H1 (cell line): ENCODE data around the gene CD68. TPM values are rescaled to one million over a fixed set of nuclear protein-coding genes. Genes with fewer than 3 reads are reported as not detected.

Source experiments
- BRCA1 ChIP-seq: IDR thresholded peaks from 2 replicates; pipeline ENCODE4 v1.6.1; 2012; ENCODE audit warnings: low read depth, low read length, improper control_type of control experiment
- CBX5 ChIP-seq: fragments of 300-800, 300-1000 bp; sonication (generic); IDR thresholded peaks from 2 replicates; pipeline ENCODE4 v1.7.1; 2016; ENCODE audit warnings: antibody characterized with exemption, low read length, low read depth
- CBX8 ChIP-seq: fragments of 300-800, 300-1000 bp; sonication (generic); IDR thresholded peaks from 2 replicates; pipeline ENCODE4 v1.7.1; 2016; ENCODE audit warnings: low read depth, low read length, borderline replicate concordance
- CEBPB ChIP-seq: IDR thresholded peaks from 2 replicates; pipeline ENCODE4 v1.6.1; 2012; ENCODE audit warnings: low read depth, low read length
- CHD1 ChIP-seq: IDR thresholded peaks from 2 replicates; pipeline ENCODE4 v1.6.1; 2012; ENCODE audit warnings: low read depth, low read length, improper control_type of control experiment
- CREB1 ChIP-seq: IDR thresholded peaks from 2 replicates; pipeline ENCODE4 v1.6.1; 2012; ENCODE audit warnings: inconsistent platforms
- CTBP2 ChIP-seq: IDR thresholded peaks from 2 replicates; pipeline ENCODE4 v1.7.0; 2011; ENCODE audit warnings: borderline replicate concordance, mild to moderate bottlenecking, moderate library complexity, mixed read lengths, low read length; ENCODE audit not compliant: insufficient read depth, insufficient read length
- EP300 ChIP-seq, 2 experiments: IDR thresholded peaks; 1 replicate in 1 of 2; 2 replicates in 1 of 2; pipeline ENCODE4 v1.6.1; 2011 to 2012; ENCODE audit warnings: low read depth in 2 of 2, low read length in 2 of 2, mild to moderate bottlenecking in 2 of 2, borderline replicate concordance in 1 of 2, inconsistent platforms in 1 of 2, moderate library complexity in 1 of 2
- EZH2 ChIP-seq: fragments of 200-600 bp; sonication (generic); IDR thresholded peaks from 2 replicates; pipeline ENCODE4 v1.7.1; 2012; ENCODE audit warnings: low read depth, mild to moderate bottlenecking, moderate library complexity, low read length, inconsistent platforms; ENCODE audit not compliant: severe bottlenecking
- GTF2F1 ChIP-seq: IDR thresholded peaks from 2 replicates; pipeline ENCODE4 v1.6.1; 2012; ENCODE audit warnings: low read depth, low read length, improper control_type of control experiment, borderline replicate concordance
- PHF8 ChIP-seq: fragments of 200-600 bp; sonication (generic); conservative IDR thresholded peaks from 2 replicates; pipeline ENCODE4 v1.7.1; 2012; ENCODE audit warnings: low read depth, mild to moderate bottlenecking, inconsistent platforms, low read length, moderate library complexity
- RBBP5 ChIP-seq: IDR thresholded peaks from 2 replicates; pipeline ENCODE4 v1.7.1; 2012; ENCODE audit warnings: low read depth, mild to moderate bottlenecking, inconsistent platforms, low read length, moderate library complexity, borderline replicate concordance
- RFX5 ChIP-seq: IDR thresholded peaks from 2 replicates; pipeline ENCODE4 v1.6.1; 2011; ENCODE audit warnings: low read depth, low read length, improper control_type of control experiment, borderline replicate concordance
- RNF2 ChIP-seq: fragments of 200-900, 300-1000 bp; sonication (generic); IDR thresholded peaks from 2 replicates; pipeline ENCODE4 v1.7.1; 2016; ENCODE audit warnings: borderline replicate concordance, low read depth, mild to moderate bottlenecking, antibody characterized with exemption, low read length; ENCODE audit not compliant: poor library complexity, severe bottlenecking; ENCODE audit errors: missing control alignments
- SIN3A ChIP-seq, 2 experiments: IDR thresholded peaks in 1 of 2; conservative IDR thresholded peaks in 1 of 2; 2 replicates each; pipeline ENCODE4 v1.6.1; 2011 to 2012; ENCODE audit warnings: low read length in 2 of 2, improper control_type of control experiment in 1 of 2, low read depth in 1 of 2, mild to moderate bottlenecking in 1 of 2
- SIX5 ChIP-seq: IDR thresholded peaks from 2 replicates; pipeline ENCODE4 v1.6.1; 2011; ENCODE audit warnings: mild to moderate bottlenecking, low read depth, low read length
- SP2 ChIP-seq: IDR thresholded peaks from 2 replicates; pipeline ENCODE4 v1.6.1; 2012; ENCODE audit warnings: mild to moderate bottlenecking, low read length, inconsistent platforms
- SRF ChIP-seq: IDR thresholded peaks from 2 replicates; pipeline ENCODE4 v1.6.1; 2011; ENCODE audit warnings: mild to moderate bottlenecking, low read depth, low read length, moderate library complexity
- polyA plus RNA-seq, 7 experiments: library from polyadenylated mRNA; depleted of rRNA in 3 of 7; stranded (reverse) in 5 of 7; unstranded in 2 of 7; fragments of >200 nt in 5 of 7; fragments of 200-250 nt in 2 of 7; gene quantifications; 1 replicate in 5 of 7; 2 replicates in 1 of 7; 4 replicates in 1 of 7; pipeline versions ENCODE4 v1.2.1 to v1.2.3, GENCODE V29; 2011 to 2013; ENCODE audit warnings: missing spikeins in 2 of 7, mixed read lengths in 2 of 7
- total RNA-seq: library from RNA; stranded (reverse); fragmentation: NEBNext Ultra II Directional; extraction: Animal tissue kit (Norgen Biotek cat#: 25700); gene quantifications from 2 replicates; pipeline ENCODE4 v1.2.1, GENCODE V29; 2021
- TF ChIP-seq, protein P1 (sequence below): IDR thresholded peaks from 2 replicates; pipeline ENCODE4 v1.6.1; 2011; ENCODE audit warnings: low read length, improper control_type of control experiment
- TF ChIP-seq, protein P2 (sequence below): IDR thresholded peaks from 2 replicates; pipeline ENCODE4 v1.6.1; 2012; ENCODE audit warnings: inconsistent platforms
- TF ChIP-seq, protein P3 (sequence below): IDR thresholded peaks from 2 replicates; pipeline ENCODE4 v1.6.1; 2012; ENCODE audit warnings: inconsistent platforms

CD68 gene
- total and polyA plus RNA-seq, 2 of the 8 experiments (the other 6 are each of a cell fraction or from before 2014, with no cell fraction given): 0.18 TPM; not detected in 1

DNA sequence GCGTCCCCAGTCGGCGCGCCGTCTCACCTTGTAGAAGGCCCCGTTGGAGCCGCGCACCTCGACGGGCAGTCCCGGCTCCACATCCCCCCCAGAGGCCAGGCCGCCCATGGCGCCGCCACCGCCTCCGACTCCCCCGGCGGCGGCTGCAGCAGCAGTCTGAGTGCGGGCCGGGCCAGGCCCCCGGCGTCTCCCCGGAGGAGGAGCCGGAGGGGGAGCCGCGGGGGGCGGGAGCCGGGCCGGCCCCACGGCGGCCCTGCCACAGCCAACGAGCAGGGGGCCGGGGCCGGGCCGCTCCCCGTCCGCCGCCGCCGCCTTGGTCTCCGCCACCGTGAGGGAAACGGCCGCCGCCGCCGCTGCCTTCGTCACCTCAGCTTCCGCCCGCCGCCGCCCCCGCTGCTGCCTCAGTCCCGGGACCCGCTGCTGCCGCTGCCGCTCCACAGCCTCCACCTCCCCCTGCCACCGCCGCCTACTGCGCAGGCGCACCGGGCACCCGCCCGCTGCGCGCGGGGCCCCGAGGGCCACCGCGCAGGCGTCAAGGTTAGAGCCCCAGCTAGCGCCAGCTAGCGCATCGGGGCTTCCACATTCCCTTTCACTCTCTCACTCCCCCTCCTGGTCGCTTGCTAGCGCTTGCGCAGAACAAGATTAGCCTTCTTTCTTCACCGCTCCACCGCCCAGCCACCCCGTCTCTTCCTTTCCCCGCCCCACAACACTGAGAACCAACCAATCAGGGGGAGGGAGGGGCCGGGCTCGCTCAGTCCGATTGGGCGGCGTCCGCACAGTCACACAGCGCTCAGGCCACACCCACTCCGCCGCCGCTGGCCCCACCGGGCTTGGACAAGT lies 35.2 kb downstream of the CD68 start, which contains the start of gene FXR2 (continued):
- TF ChIP-seq, protein P1, sequence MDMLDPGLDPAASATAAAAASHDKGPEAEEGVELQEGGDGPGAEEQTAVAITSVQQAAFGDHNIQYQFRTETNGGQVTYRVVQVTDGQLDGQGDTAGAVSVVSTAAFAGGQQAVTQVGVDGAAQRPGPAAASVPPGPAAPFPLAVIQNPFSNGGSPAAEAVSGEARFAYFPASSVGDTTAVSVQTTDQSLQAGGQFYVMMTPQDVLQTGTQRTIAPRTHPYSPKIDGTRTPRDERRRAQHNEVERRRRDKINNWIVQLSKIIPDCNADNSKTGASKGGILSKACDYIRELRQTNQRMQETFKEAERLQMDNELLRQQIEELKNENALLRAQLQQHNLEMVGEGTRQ: no peak
- TF ChIP-seq BRCA1: no peak
- TF ChIP-seq CBX5: no peak
- TF ChIP-seq EP300 (IDR thresholded peaks at IDR 0.05; ENCODE audit: borderline replicate concordance in 1 of 2, low read depth in 2 of 2, low read length in 2 of 2): no peak
- TF ChIP-seq RFX5: no peak
- no peak for TF ChIP-seq RNF2
- TF ChIP-seq, protein P2, sequence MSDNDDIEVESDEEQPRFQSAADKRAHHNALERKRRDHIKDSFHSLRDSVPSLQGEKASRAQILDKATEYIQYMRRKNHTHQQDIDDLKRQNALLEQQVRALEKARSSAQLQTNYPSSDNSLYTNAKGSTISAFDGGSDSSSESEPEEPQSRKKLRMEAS: no peak
- TF ChIP-seq, protein P3, sequence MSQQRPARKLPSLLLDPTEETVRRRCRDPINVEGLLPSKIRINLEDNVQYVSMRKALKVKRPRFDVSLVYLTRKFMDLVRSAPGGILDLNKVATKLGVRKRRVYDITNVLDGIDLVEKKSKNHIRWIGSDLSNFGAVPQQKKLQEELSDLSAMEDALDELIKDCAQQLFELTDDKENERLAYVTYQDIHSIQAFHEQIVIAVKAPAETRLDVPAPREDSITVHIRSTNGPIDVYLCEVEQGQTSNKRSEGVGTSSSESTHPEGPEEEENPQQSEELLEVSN: no peak
- 0 out of 4 replicates have a peak, but pooled peaks of 1 of the 2 experiments have one; percentile 63 for TF ChIP-seq SIN3A (conservative IDR thresholded peaks at IDR 0.05 in 1 of 2, IDR thresholded peaks at IDR 0.05 in 1 of 2; ENCODE audit: low read depth in 1 of 2, low read length in 2 of 2)
- TF ChIP-seq SRF: no peak
- peak; percentile 50; the same call in 1 of the 2 replicates for TF ChIP-seq CEBPB
- TF ChIP-seq PHF8: peak; percentile 49
- no peak for TF ChIP-seq EZH2
- no peak for TF ChIP-seq RBBP5
- TF ChIP-seq CTBP2: no peak
- TF ChIP-seq CREB1: peak; percentile 74
- no peak for TF ChIP-seq CHD1
- TF ChIP-seq SIX5: no peak
- TF ChIP-seq GTF2F1: no peak
- no peak for TF ChIP-seq CBX8
- TF ChIP-seq SP2: peak; percentile 13; the same call in 1 of the 2 replicates
